IMR-90 (cell line): ENCODE results near the gene CEP295NL. TPM values are rescaled to one million over a fixed set of nuclear protein-coding genes. Genes with fewer than 3 reads are reported as not detected.

ENCODE experiments used
- ATAC-seq: fragments of 200-7000 bp; cut with Tn5 transposase; 2 replicates; pipeline ENCODE4 v1.9.1; 2020; ENCODE audit warnings: low read depth, mild to moderate bottlenecking, moderate library complexity
- BruUV-seq: library from RNA; stranded (reverse); fragments of 400-500 nt; replicated peaks from 2 replicates; lab custom pipeline; 2021; lab: Mats Ljungman, UMichigan
- CTCF ChIA-PET: fragments of 300-600 bp; formaldehyde crosslinking; extraction: SDS; loops from one replicate; lab custom pipeline; 2021; ENCODE audit warnings: antibody characterized with exemption; lab: Yijun Ruan, JAX
- POLR2A ChIA-PET: fragments of 300-600 bp; sonication (Branson Sonifier 250); formaldehyde crosslinking; loops from one replicate; lab custom pipeline; 2022; ENCODE audit warnings: antibody characterized with exemption; ENCODE audit not compliant: unreplicated experiment; lab: Charles Lee
- DNase-seq: peaks from one replicate; pipeline ENCODE4 v3.0.0; 2013
- H2AFZ ChIP-seq: replicated peaks from 2 replicates; pipeline ENCODE3; 2013; ENCODE audit warnings: low read length, mild to moderate bottlenecking; ENCODE audit not compliant: poor library complexity
- H2AK5ac ChIP-seq: 2 replicates; pipeline ENCODE4 v1.6.1; 2013; ENCODE audit warnings: low read depth, low read length, inconsistent platforms
- H2AK9ac ChIP-seq: replicated peaks from 2 replicates; pipeline ENCODE3; 2013; ENCODE audit warnings: mild to moderate bottlenecking, low read depth, low read length, moderate library complexity; ENCODE audit not compliant: poor library complexity
- H2BK120ac ChIP-seq: 2 replicates; pipeline ENCODE4 v1.6.1; 2013; ENCODE audit warnings: low read depth, low read length, inconsistent platforms
- H2BK15ac ChIP-seq: 3 replicates; pipeline ENCODE4 v1.6.1; 2013; ENCODE audit warnings: low read depth, low read length, inconsistent platforms
- H2BK20ac ChIP-seq: 2 replicates; pipeline ENCODE4 v1.6.1; 2013; ENCODE audit warnings: low read depth, mild to moderate bottlenecking, inconsistent platforms, low read length, moderate library complexity
- H2BK5ac ChIP-seq: 2 replicates; pipeline ENCODE4 v1.6.1; 2013; ENCODE audit warnings: mild to moderate bottlenecking, low read depth, low read length, inconsistent platforms; ENCODE audit not compliant: poor library complexity, severe bottlenecking
- H3K14ac ChIP-seq: replicated peaks from 2 replicates; pipeline ENCODE4 v1.6.1; 2013; ENCODE audit warnings: low read depth, low read length, inconsistent platforms
- H3K18ac ChIP-seq: 2 replicates; pipeline ENCODE4 v1.6.1; 2013; ENCODE audit warnings: low read depth, low read length, control low read depth
- H3K23ac ChIP-seq: 2 replicates; pipeline ENCODE4 v1.6.1; 2013; ENCODE audit warnings: low read depth, low read length, inconsistent platforms
- H3K27ac ChIP-seq: 2 replicates; pipeline ENCODE4 v1.5.1; 2013; ENCODE audit warnings: mild to moderate bottlenecking, control low read depth, low read length; ENCODE audit not compliant: insufficient read depth
- H3K27me3 ChIP-seq: 2 replicates; pipeline ENCODE4 v1.6.1; 2013; ENCODE audit warnings: low read length; ENCODE audit not compliant: control insufficient read depth, insufficient read depth
- H3K36me3 ChIP-seq: 2 replicates; pipeline ENCODE4 v1.6.1; 2013; ENCODE audit warnings: low read length, mixed read lengths; ENCODE audit not compliant: control insufficient read depth, insufficient read depth
- H3K4ac ChIP-seq: 2 replicates; pipeline ENCODE4 v1.6.1; 2013; ENCODE audit warnings: low read depth, low read length, inconsistent platforms
- H3K4me1 ChIP-seq: 2 replicates; pipeline ENCODE4 v1.6.1; 2013; ENCODE audit warnings: low read length, mixed read lengths; ENCODE audit not compliant: control insufficient read depth, insufficient read depth
- H3K4me2 ChIP-seq: 2 replicates; pipeline ENCODE4 v1.6.1; 2013; ENCODE audit warnings: low read depth, mild to moderate bottlenecking, control low read depth, low read length, moderate library complexity
- H3K4me3 ChIP-seq: 2 replicates; pipeline ENCODE4 v1.5.1; 2013; ENCODE audit warnings: low read depth, mild to moderate bottlenecking, control low read depth, low read length, moderate library complexity; ENCODE audit not compliant: insufficient read depth
- H3K56ac ChIP-seq: 2 replicates; pipeline ENCODE4 v1.6.1; 2013; ENCODE audit warnings: low read length, inconsistent platforms; ENCODE audit not compliant: insufficient read depth; ENCODE audit errors: extremely low read depth
- H3K79me1 ChIP-seq, 2 experiments: 2 replicates each; pipeline ENCODE4 v1.6.1; 2013; ENCODE audit warnings: low read length in 2 of 2, inconsistent platforms in 1 of 2, low read depth in 1 of 2
- H3K9ac ChIP-seq: 2 replicates; pipeline ENCODE4 v1.6.1; 2013; ENCODE audit warnings: low read depth, low read length, control low read depth
- H3K9me1 ChIP-seq: 2 replicates; pipeline ENCODE4 v1.6.1; 2013; ENCODE audit warnings: low read length, inconsistent platforms; ENCODE audit not compliant: insufficient read depth
- H3K9me3 ChIP-seq: 2 replicates; pipeline ENCODE4 v1.6.1; 2013; ENCODE audit warnings: low read length; ENCODE audit not compliant: control insufficient read depth, insufficient read depth
- H4K20me1 ChIP-seq: 2 replicates; pipeline ENCODE4 v1.6.1; 2013; ENCODE audit warnings: low read length, inconsistent platforms; ENCODE audit not compliant: insufficient read depth
- H4K5ac ChIP-seq: 2 replicates; pipeline ENCODE4 v1.6.1; 2013; ENCODE audit warnings: mild to moderate bottlenecking, low read depth, low read length, control low read depth
- H4K8ac ChIP-seq, 2 experiments: 2 replicates each; pipeline ENCODE4 v1.6.1; 2013; ENCODE audit warnings: low read depth in 2 of 2, low read length in 2 of 2, control low read depth in 1 of 2, inconsistent platforms in 1 of 2
- H4K91ac ChIP-seq: 2 replicates; pipeline ENCODE4 v1.6.1; 2013; ENCODE audit warnings: low read depth, low read length, inconsistent platforms; ENCODE audit not compliant: insufficient read depth
- BHLHE40 ChIP-seq: fragments of 150-350 bp; IDR thresholded peaks from 2 replicates; pipeline ENCODE4 v1.6.1; 2016; ENCODE audit warnings: mild to moderate bottlenecking, low read depth, low read length
- CEBPB ChIP-seq: IDR thresholded peaks from 2 replicates; pipeline ENCODE4 v1.6.1; 2012; ENCODE audit warnings: low read depth, low read length, improper control_type of control experiment
- CHD1 ChIP-seq: IDR thresholded peaks from 2 replicates; pipeline ENCODE4 v1.6.1; 2012; ENCODE audit warnings: low read depth, low read length, improper control_type of control experiment
- FOS ChIP-seq: fragments of 150-350 bp; IDR thresholded peaks from 2 replicates; pipeline ENCODE4 v1.6.1; 2016; ENCODE audit warnings: low read depth, low read length
- MAFK ChIP-seq: IDR thresholded peaks from 2 replicates; pipeline ENCODE4 v1.6.1; 2012; ENCODE audit warnings: low read depth, low read length, improper control_type of control experiment
- MAZ ChIP-seq: IDR thresholded peaks from 2 replicates; pipeline ENCODE4 v1.6.1; 2012; ENCODE audit warnings: low read depth, mild to moderate bottlenecking, low read length, improper control_type of control experiment, moderate library complexity, borderline replicate concordance
- MXI1 ChIP-seq: IDR thresholded peaks from 2 replicates; pipeline ENCODE4 v1.6.1; 2012; ENCODE audit warnings: low read depth, mild to moderate bottlenecking, low read length, moderate library complexity, borderline replicate concordance
- NFE2L2 ChIP-seq: fragments of 150-350 bp; IDR thresholded peaks from 2 replicates; pipeline ENCODE4 v1.6.1; 2016; ENCODE audit warnings: low read depth, mild to moderate bottlenecking, low read length
- POLR2A ChIP-seq: IDR thresholded peaks from 2 replicates; pipeline ENCODE4 v1.6.1; 2012; ENCODE audit warnings: mild to moderate bottlenecking, low read depth, low read length
- RAD21 ChIP-seq: IDR thresholded peaks from 2 replicates; pipeline ENCODE4 v1.6.1; 2012; ENCODE audit warnings: low read length, improper control_type of control experiment
- RCOR1 ChIP-seq: IDR thresholded peaks from 2 replicates; pipeline ENCODE4 v1.6.1; 2012; ENCODE audit warnings: mild to moderate bottlenecking, low read length, improper control_type of control experiment; ENCODE audit not compliant: insufficient replicate concordance
- RFX5 ChIP-seq: IDR thresholded peaks from 2 replicates; pipeline ENCODE4 v1.8.0; 2012; ENCODE audit warnings: low read depth, mild to moderate bottlenecking, low read length, moderate library complexity
- SMC3 ChIP-seq: fragments of 150-350 bp; IDR thresholded peaks from 2 replicates; pipeline ENCODE4 v1.6.1; 2016; ENCODE audit warnings: low read depth, mild to moderate bottlenecking, antibody characterized with exemption, low read length, moderate library complexity
- WGBS, 2 experiments: methylation state at CpG; one replicate each; pipeline versions ENCODE4 v1.1.5 to v1.1.7; 2013; ENCODE audit warnings: missing lambda C conversion rate in 2 of 2; ENCODE audit not compliant: insufficient read length in 1 of 2; ENCODE audit errors: extremely low coverage in 2 of 2; 5-methylcytosine and 5-hydroxymethylcytosine counted together
- dilution Hi-C: fragments of 300-500 bp; cut with HindIII; formaldehyde crosslinking; loops from one replicate; pipeline ENCODE4 v1.14.3; 2018; ENCODE audit warnings: low sequenced_read_pairs; ENCODE audit not compliant: unreplicated experiment
- in situ Hi-C: fragments of 300-500 bp; cut with MboI; formaldehyde crosslinking; loops from 3 replicates; pipeline ENCODE4 v1.14.3; 2019; ENCODE audit warnings: low sequenced_read_pairs, inconsistent platforms, mixed read lengths
- intact Hi-C: fragments of 100-400 bp; cut with micrococcal nuclease; formaldehyde crosslinking; loops from 2 replicates; pipeline ENCODE4 v1.10.0; 2022
- polyA plus RNA-seq, 3 experiments: library from polyadenylated mRNA; depleted of rRNA; stranded (reverse); fragments of >200 nt; gene quantifications; 2 replicates each; pipeline ENCODE4 v1.2.3, GENCODE V29; 2012; ENCODE audit warnings: low replicate concordance in 1 of 3
- total RNA-seq: library from RNA; depleted of rRNA; stranded (reverse); fragments of >200 nt; gene quantifications from 2 replicates; pipeline ENCODE4 v1.2.3, GENCODE V29; 2012
- TF ChIP-seq, protein P1 (sequence below): conservative IDR thresholded peaks from 2 replicates; pipeline ENCODE4 v1.5.1; 2012; ENCODE audit warnings: mild to moderate bottlenecking, low read depth, low read length, improper control_type of control experiment
- TF ChIP-seq, protein P2 (sequence below): fragments of 150-350 bp; IDR thresholded peaks from 2 replicates; pipeline ENCODE4 v1.6.1; 2017; ENCODE audit warnings: mild to moderate bottlenecking, antibody characterized with exemption, low read length, low read depth
- TF ChIP-seq, protein P3 (sequence below): fragments of 150-350 bp; IDR thresholded peaks from 2 replicates; pipeline ENCODE4 v1.6.1; 2016; ENCODE audit warnings: low read depth, mild to moderate bottlenecking, low read length, moderate library complexity, borderline replicate concordance

CEP295NL gene
- total and polyA plus RNA-seq, 2 of the 4 experiments (the other 2 are of a cell fraction): 0.31 to 0.72 TPM

DNA sequence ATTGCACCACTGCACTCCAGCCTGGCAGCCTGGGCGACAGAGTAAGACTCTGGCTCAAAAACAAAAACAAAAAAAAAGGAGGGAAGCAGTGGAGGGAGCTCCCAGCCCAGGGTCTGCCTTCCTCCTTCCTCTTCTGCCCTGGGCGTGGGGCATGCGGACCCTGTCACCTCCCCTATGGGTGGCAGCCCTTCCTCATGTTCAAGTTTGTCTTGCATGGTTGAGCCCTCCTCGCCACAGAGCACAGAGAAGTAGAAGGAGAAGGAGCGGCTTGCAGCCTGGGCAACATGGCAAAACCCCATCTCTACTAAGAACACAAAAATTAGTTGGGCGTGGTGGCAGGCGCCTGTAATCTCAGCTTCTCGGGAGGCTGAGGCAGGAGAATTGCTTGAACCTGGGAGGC, 43.6 kb upstream of the CEP295NL start:
- no peaks in the 10 kb centered on the region; the same call in 1 of the 2 replicates for H3K27me3 ChIP-seq
- no peak overlapping the region for H3K23ac ChIP-seq
- H3K4ac ChIP-seq: no peak overlapping the region
- no peak overlapping the region for H2AK5ac ChIP-seq
- H3K9me3 ChIP-seq: peaks cover 15% of the 10 kb centered on the region
- H3K9ac ChIP-seq: no peak overlapping the region
- no peak overlapping the region for H4K5ac ChIP-seq
- dilution Hi-C loops: no loop called here
- peaks cover 2% of the 10 kb centered on the region for H3K4me1 ChIP-seq
- no peak overlapping the region for H2AFZ ChIP-seq
- H3K36me3 ChIP-seq: no peaks in the 10 kb centered on the region
- no peaks in the 10 kb centered on the region for H4K20me1 ChIP-seq
- no peak overlapping the region for H2BK20ac ChIP-seq
- H3K4me2 ChIP-seq: no peak overlapping the region
- H3K79me1 ChIP-seq: no peaks in the 10 kb centered on the region
- no peak overlapping the region for H4K91ac ChIP-seq
- H3K27ac ChIP-seq: no peak overlapping the region
- no peak for TF ChIP-seq SMC3
- no peak for TF ChIP-seq RFX5
- TF ChIP-seq MAFK: no peak
- TF ChIP-seq, protein P1, sequence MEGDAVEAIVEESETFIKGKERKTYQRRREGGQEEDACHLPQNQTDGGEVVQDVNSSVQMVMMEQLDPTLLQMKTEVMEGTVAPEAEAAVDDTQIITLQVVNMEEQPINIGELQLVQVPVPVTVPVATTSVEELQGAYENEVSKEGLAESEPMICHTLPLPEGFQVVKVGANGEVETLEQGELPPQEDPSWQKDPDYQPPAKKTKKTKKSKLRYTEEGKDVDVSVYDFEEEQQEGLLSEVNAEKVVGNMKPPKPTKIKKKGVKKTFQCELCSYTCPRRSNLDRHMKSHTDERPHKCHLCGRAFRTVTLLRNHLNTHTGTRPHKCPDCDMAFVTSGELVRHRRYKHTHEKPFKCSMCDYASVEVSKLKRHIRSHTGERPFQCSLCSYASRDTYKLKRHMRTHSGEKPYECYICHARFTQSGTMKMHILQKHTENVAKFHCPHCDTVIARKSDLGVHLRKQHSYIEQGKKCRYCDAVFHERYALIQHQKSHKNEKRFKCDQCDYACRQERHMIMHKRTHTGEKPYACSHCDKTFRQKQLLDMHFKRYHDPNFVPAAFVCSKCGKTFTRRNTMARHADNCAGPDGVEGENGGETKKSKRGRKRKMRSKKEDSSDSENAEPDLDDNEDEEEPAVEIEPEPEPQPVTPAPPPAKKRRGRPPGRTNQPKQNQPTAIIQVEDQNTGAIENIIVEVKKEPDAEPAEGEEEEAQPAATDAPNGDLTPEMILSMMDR: no peak
- TF ChIP-seq, protein P2, sequence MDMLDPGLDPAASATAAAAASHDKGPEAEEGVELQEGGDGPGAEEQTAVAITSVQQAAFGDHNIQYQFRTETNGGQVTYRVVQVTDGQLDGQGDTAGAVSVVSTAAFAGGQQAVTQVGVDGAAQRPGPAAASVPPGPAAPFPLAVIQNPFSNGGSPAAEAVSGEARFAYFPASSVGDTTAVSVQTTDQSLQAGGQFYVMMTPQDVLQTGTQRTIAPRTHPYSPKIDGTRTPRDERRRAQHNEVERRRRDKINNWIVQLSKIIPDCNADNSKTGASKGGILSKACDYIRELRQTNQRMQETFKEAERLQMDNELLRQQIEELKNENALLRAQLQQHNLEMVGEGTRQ: no peak
- TF ChIP-seq CHD1: no peak
- TF ChIP-seq MAZ: no peak
- no peak for TF ChIP-seq RCOR1
- no peak for TF ChIP-seq CEBPB
- TF ChIP-seq POLR2A: no peak
- TF ChIP-seq, protein P3, sequence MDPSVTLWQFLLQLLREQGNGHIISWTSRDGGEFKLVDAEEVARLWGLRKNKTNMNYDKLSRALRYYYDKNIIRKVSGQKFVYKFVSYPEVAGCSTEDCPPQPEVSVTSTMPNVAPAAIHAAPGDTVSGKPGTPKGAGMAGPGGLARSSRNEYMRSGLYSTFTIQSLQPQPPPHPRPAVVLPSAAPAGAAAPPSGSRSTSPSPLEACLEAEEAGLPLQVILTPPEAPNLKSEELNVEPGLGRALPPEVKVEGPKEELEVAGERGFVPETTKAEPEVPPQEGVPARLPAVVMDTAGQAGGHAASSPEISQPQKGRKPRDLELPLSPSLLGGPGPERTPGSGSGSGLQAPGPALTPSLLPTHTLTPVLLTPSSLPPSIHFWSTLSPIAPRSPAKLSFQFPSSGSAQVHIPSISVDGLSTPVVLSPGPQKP: no peak
- TF ChIP-seq NFE2L2: no peak
- no peak for TF ChIP-seq FOS
- no peak for TF ChIP-seq RAD21
- no peak for TF ChIP-seq MXI1
- no peak for TF ChIP-seq BHLHE40
- intact Hi-C loops: no loop called here
- in situ Hi-C loops: no loop called here
- no peak overlapping the region for H3K14ac ChIP-seq
- H3K4me3 ChIP-seq: no peak overlapping the region
- H2BK5ac ChIP-seq: no peak overlapping the region
- no peak overlapping the region for H2AK9ac ChIP-seq
- POLR2A ChIA-PET: interaction anchor here (0.6 kb wide), 1 partner anchor 11 kb away, joined by 4 read pairs; no protein-coding TSS in a partner anchor
- CTCF ChIA-PET: no interaction called here
- H3K9me1 ChIP-seq: no peaks in the 10 kb centered on the region
- H4K8ac ChIP-seq: no peak overlapping the region
- DNase-seq (no peak), ATAC-seq (no peak)
- H3K56ac ChIP-seq: no peak overlapping the region
- BruUV-seq: no TSS peak
- no peak overlapping the region for H3K18ac ChIP-seq
- WGBS, 2 experiments: no CpG with 5 or more reads among the region's 8 CpGs
- H2BK15ac ChIP-seq: no peak overlapping the region
- no peak overlapping the region for H2BK120ac ChIP-seq
